HFFc6 (cell line): ENCODE measurements around the gene CTSL. TPM values are rescaled to one million over a fixed set of nuclear protein-coding genes. Genes with fewer than 3 reads are reported as not detected.

ENCODE experiments used
- DNase-seq: peaks from one replicate; pipeline ENCODE4 v3.0.0-alpha.2; 2018
- H3K27ac Mint-ChIP-seq: 2 replicates; pipeline ENCODE4 v1.8.0; 2020; ENCODE audit warnings: mild to moderate bottlenecking, mixed read lengths
- H3K27me3 Mint-ChIP-seq: 2 replicates; pipeline ENCODE4 v1.8.0; 2021; ENCODE audit warnings: mild to moderate bottlenecking, moderate library complexity, mixed read lengths; ENCODE audit not compliant: insufficient read depth
- H3K36me3 Mint-ChIP-seq: 2 replicates; pipeline ENCODE4 v1.8.0; 2021; ENCODE audit warnings: low read depth, mixed read lengths
- H3K4me1 Mint-ChIP-seq: 2 replicates; pipeline ENCODE4 v1.8.0; 2020; ENCODE audit warnings: low read depth, mixed read lengths
- H3K4me3 Mint-ChIP-seq: 2 replicates; pipeline ENCODE4 v1.8.0; 2020; ENCODE audit warnings: mild to moderate bottlenecking, moderate library complexity, mixed read lengths
- H3K9me3 Mint-ChIP-seq: 2 replicates; pipeline ENCODE4 v1.8.0; 2020; ENCODE audit warnings: mild to moderate bottlenecking, mixed read lengths
- CTCF ChIP-seq: fragments of 200-600 bp; sonication (generic); IDR thresholded peaks from 2 replicates; pipeline ENCODE4 v1.5.0; 2021; ENCODE audit warnings: antibody characterized with exemption, mild to moderate bottlenecking
- total RNA-seq, 6 experiments: library from RNA; stranded (reverse); fragmentation: NEBNext Ultra II Directional; extraction: Animal tissue kit (Norgen Biotek cat#: 25700); gene quantifications; 2 replicates in 1 of 6; 3 replicates in 5 of 6; pipeline ENCODE4 v1.2.3, GENCODE V29; 2021

CTSL gene
- total RNA-seq, 6 experiments from 2014 or later, result 189 to 232 (median 210) TPM

- no peak overlapping the region for H3K27ac Mint-ChIP-seq
- no peak overlapping the region for H3K4me3 Mint-ChIP-seq
- H3K9me3 Mint-ChIP-seq, result no peaks in the 10 kb centered on the region
- no peak for TF ChIP-seq CTCF
- peaks cover 9% of the 10 kb centered on the region for H3K4me1 Mint-ChIP-seq
- no peaks in the 10 kb centered on the region for H3K36me3 Mint-ChIP-seq
- no peak for DNase-seq
- peaks cover 8% of the 10 kb centered on the region for H3K27me3 Mint-ChIP-seq
These were observed 30.4 kb upstream of the CTSL start for GRCh38 chr9:87695523-87695922.

GRCh38 chr9:87696641-87697040 is 29.3 kb upstream of the CTSL start:
- no peak overlapping the region for H3K4me3 Mint-ChIP-seq
- no peak overlapping the region for H3K27ac Mint-ChIP-seq
- H3K36me3 Mint-ChIP-seq, result no peaks in the 10 kb centered on the region

GRCh38 chr9:87698069-87698809 is 27.7 kb upstream of the CTSL start:
- Mint-ChIP-seq H3K36me3 (no peaks in the 10 kb centered on the region), H3K4me1 (peaks cover 25% of the 10 kb centered on the region), H3K9me3 (no peaks in the 10 kb centered on the region), H3K4me3 (no peak overlapping the region), H3K27me3 (peaks cover 4% of the 10 kb centered on the region; the same call in 1 of the 2 replicates), H3K27ac (no peak overlapping the region)
- TF ChIP-seq CTCF, result no peak
- DNase-seq, result no peak

More at GRCh38 chr9:87696641-87697040, 29.3 kb upstream of the CTSL start:
- Mint-ChIP-seq H3K9me3 (no peaks in the 10 kb centered on the region), H3K4me1 (peaks cover 11% of the 10 kb centered on the region), H3K27me3 (peaks cover 7% of the 10 kb centered on the region)
- no peak for DNase-seq
- no peak for TF ChIP-seq CTCF

GRCh38 chr9:87699835-87700234 is 26.1 kb upstream of the CTSL start:
- DNase-seq, result no peak
- Mint-ChIP-seq H3K27me3 (peaks cover 2% of the 10 kb centered on the region; the same call in 1 of the 2 replicates), H3K36me3 (no peaks in the 10 kb centered on the region), H3K4me3 (no peak overlapping the region), H3K9me3 (no peaks in the 10 kb centered on the region), H3K4me1 (peaks cover 25% of the 10 kb centered on the region), H3K27ac (0 out of 2 replicates have a peak overlapping the region, but pooled peaks have one; percentile 17)
- no peak for TF ChIP-seq CTCF

- Mint-ChIP-seq H3K27ac (no peak overlapping the region), H3K36me3 (no peaks in the 10 kb centered on the region), H3K4me3 (no peak overlapping the region), H3K9me3 (no peaks in the 10 kb centered on the region), H3K4me1 (peaks cover 25% of the 10 kb centered on the region), H3K27me3 (peaks cover 2% of the 10 kb centered on the region; the same call in 1 of the 2 replicates)
- DNase-seq, result no peak
- no peak for TF ChIP-seq CTCF
These were observed 24.4 kb upstream of the CTSL start for GRCh38 chr9:87701491-87701890.
